ENCODE measurements around the gene CST3.

- TF ChIP-seq, protein P1, sequence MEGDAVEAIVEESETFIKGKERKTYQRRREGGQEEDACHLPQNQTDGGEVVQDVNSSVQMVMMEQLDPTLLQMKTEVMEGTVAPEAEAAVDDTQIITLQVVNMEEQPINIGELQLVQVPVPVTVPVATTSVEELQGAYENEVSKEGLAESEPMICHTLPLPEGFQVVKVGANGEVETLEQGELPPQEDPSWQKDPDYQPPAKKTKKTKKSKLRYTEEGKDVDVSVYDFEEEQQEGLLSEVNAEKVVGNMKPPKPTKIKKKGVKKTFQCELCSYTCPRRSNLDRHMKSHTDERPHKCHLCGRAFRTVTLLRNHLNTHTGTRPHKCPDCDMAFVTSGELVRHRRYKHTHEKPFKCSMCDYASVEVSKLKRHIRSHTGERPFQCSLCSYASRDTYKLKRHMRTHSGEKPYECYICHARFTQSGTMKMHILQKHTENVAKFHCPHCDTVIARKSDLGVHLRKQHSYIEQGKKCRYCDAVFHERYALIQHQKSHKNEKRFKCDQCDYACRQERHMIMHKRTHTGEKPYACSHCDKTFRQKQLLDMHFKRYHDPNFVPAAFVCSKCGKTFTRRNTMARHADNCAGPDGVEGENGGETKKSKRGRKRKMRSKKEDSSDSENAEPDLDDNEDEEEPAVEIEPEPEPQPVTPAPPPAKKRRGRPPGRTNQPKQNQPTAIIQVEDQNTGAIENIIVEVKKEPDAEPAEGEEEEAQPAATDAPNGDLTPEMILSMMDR (conservative IDR thresholded peaks at IDR 0.05; ENCODE audit: low read depth, low read length), result no peak
- no peak for TF ChIP-seq EZH2 (IDR thresholded peaks at IDR 0.05; ENCODE audit: low read length, unreplicated experiment)
- TF ChIP-seq EZH2phosphoT487 (IDR thresholded peaks at IDR 0.05; ENCODE audit: borderline replicate concordance, low read length), result no peak
Observed at GRCh38 chr20:23657202-23657601, 19.4 kb upstream of the CST3 start.
